Kidney epithelial cell (primary cell): ENCODE results near the gene ATP6V0B. TPM values are rescaled to one million over a fixed set of nuclear protein-coding genes. Genes with fewer than 3 reads are reported as not detected.
A peak's percentile ranks its signal among the peaks of the same experiment; 100 is the strongest.

Experiments used
- DNase-seq: peaks from one replicate; pipeline ENCODE4 v3.0.0-alpha.2; 2010; ENCODE audit warnings: low read depth
- H3K27me3 ChIP-seq: 2 replicates; pipeline ENCODE4 v1.6.0; 2011; ENCODE audit warnings: low read length; ENCODE audit not compliant: control insufficient read depth, insufficient read depth
- H3K36me3 ChIP-seq: 2 replicates; pipeline ENCODE4 v1.5.1; 2011; ENCODE audit warnings: low read length; ENCODE audit not compliant: control insufficient read depth, insufficient read depth
- H3K4me3 ChIP-seq: 2 replicates; pipeline ENCODE4 v1.5.1; 2011; ENCODE audit warnings: low read depth, mild to moderate bottlenecking, control low read depth, low read length
- total RNA-seq: library from RNA; depleted of rRNA; stranded (reverse); fragments of >200 nt; gene quantifications from 2 replicates; pipeline ENCODE4 v1.2.3, GENCODE V29; 2015
- TF ChIP-seq, protein P1 (sequence below): IDR thresholded peaks from 2 replicates; pipeline ENCODE4 v1.5.1; 2011; ENCODE audit warnings: mild to moderate bottlenecking, moderate library complexity, low read length, control low read depth, inconsistent platforms; ENCODE audit not compliant: insufficient read depth, poor library complexity, severe bottlenecking

Gene ATP6V0B
- total RNA-seq, 1 donor from 2014 or later: 308 TPM

DNA sequence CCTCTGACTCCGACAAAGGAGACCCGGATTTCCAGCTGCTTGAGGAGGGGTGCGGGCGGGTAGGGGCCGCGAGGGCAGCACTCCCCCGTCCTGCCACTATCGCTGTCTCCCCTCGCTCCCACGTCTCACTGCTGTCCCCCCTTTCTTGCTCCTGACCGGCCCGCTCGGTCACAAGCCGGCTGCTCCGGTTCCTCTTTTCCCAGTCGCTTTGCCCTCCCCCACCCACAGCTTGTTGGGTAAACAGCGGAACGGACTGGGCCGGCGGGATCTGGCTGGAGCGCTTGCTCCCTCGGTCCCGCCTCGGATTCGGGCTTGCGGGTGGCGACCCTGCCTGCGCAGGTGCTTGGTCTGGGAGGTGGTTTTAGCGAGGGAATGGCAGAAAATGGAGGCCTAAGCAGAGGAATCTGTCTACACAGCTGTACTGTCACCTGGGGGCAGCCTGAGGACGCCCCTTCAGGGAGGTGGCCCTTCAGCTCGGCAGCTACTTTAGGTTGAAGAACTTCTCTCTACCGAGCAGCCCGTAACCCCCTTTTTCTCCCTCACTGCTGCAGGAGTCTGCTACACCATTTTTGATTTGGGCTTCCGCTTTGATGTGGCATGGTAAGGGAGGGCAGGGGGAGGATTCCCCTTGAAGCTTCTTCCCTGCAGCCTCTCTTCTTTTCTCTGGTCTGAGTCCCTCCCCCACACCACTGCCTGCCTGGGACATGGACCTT lies 645 bp downstream of the ATP6V0B start:
- DNase-seq: no peak
- peaks cover 4% of the 10 kb centered on the region for H3K36me3 ChIP-seq

DNA sequence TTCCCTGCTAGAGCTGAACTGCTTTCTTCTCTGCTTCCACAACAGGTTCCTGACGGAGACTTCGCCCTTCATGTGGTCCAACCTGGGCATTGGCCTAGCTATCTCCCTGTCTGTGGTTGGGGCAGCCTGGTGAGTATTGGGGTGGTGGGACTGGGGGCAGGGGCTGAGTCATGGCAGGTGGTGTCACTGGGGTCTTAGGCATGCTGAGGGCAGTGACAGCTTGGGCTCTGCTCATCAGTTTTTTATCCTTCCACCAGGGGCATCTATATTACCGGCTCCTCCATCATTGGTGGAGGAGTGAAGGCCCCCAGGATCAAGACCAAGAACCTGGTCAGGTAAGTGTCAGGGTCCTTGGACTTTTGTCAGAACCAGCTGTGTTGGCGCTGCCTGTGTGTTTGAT lies 1.3 kb downstream of the ATP6V0B start:
- TF ChIP-seq, protein P1, sequence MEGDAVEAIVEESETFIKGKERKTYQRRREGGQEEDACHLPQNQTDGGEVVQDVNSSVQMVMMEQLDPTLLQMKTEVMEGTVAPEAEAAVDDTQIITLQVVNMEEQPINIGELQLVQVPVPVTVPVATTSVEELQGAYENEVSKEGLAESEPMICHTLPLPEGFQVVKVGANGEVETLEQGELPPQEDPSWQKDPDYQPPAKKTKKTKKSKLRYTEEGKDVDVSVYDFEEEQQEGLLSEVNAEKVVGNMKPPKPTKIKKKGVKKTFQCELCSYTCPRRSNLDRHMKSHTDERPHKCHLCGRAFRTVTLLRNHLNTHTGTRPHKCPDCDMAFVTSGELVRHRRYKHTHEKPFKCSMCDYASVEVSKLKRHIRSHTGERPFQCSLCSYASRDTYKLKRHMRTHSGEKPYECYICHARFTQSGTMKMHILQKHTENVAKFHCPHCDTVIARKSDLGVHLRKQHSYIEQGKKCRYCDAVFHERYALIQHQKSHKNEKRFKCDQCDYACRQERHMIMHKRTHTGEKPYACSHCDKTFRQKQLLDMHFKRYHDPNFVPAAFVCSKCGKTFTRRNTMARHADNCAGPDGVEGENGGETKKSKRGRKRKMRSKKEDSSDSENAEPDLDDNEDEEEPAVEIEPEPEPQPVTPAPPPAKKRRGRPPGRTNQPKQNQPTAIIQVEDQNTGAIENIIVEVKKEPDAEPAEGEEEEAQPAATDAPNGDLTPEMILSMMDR: no peak
- no peaks in the 10 kb centered on the region for H3K27me3 ChIP-seq
- H3K36me3 ChIP-seq: peaks cover 4% of the 10 kb centered on the region
- no peak for DNase-seq
- peak overlapping the region; percentile 83 for H3K4me3 ChIP-seq

More for the DNA sequence above, 645 bp downstream of the ATP6V0B start:
- Histone ChIP-seq H3K4me3 (peak overlapping the region; percentile 83), H3K27me3 (no peaks in the 10 kb centered on the region)
- TF ChIP-seq, protein P1: no peak

DNA sequence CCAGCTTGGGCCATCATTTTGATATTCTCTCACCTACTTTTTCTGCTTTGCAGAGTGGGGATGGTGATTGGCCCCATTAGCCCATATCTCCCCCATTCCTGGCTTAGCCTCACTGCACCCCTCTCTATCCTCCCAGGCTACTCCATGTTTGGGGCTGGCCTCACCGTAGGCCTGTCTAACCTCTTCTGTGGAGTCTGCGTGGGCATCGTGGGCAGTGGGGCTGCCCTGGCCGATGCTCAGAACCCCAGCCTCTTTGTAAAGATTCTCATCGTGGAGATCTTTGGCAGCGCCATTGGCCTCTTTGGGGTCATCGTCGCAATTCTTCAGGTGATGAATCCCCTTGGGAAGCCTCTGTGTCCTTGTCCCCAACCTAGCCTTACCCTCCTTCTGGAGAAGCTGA lies 2.1 kb downstream of the ATP6V0B start:
- DNase-seq: no peak
- Histone ChIP-seq H3K4me3 (no peak overlapping the region), H3K27me3 (no peaks in the 10 kb centered on the region), H3K36me3 (peaks cover 4% of the 10 kb centered on the region)
- TF ChIP-seq, protein P1: no peak

DNA sequence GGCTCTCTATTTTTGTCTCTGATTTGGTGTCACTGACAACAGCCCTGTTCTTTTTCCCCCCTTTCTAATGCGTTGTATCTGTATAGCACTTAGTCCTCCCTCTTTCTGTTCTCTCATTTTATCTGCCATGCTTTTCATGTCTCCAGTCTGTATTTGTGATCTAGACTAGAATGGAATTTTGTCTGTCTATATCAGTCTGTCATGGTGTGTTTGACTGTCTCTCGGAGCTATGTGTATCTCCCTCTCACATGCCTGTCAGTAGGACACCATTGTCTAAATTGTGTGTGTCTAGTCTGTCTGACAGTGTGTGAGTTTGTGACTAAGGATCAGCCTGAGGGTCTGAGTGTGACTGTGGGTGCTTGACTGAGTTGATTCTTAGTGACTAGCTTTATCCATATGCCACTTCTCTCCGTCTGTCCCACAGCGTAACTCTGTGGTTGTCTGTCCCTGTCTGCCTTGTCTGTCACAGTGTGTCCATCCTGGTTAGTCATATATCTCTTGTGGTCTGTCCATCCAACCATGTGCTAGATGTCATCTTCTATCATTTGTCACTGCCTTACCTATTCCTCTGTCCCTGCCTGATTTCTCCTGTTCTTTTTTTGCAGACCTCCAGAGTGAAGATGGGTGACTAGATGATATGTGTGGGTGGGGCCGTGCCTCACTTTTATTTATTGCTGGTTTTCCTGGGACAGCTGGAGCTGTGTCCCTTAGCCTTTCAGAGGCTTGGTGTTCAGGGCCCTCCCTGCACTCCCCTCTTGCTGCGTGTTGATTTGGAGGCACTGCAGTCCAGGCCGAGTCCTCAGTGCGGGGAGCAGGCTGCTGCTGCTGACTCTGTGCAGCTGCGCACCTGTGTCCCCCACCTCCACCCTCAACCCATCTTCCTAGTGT lies 2.9 kb downstream of the ATP6V0B start:
- DNase-seq: no peak
- Histone ChIP-seq H3K36me3 (peaks cover 4% of the 10 kb centered on the region), H3K4me3 (no peak overlapping the region), H3K27me3 (no peaks in the 10 kb centered on the region)
- TF ChIP-seq, protein P1: no peak

DNA sequence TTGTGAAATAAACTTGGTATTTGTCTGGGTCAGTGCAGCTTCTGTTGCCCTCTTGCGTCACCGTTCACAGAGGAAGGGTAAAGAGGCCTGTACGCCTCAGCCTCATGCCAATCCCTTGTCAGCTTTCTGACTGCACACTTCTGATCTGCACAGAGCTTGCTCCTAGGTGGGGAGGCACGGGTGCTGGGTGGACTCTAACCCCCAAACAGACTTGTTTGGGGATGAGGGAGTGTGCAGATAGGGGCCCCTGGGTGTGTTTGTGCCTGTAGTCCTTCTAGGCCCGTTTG lies 3.4 kb downstream of the ATP6V0B start:
- Histone ChIP-seq H3K27me3 (no peaks in the 10 kb centered on the region), H3K4me3 (no peak overlapping the region), H3K36me3 (peaks cover 4% of the 10 kb centered on the region)
- DNase-seq: no peak
- TF ChIP-seq, protein P1: no peak
